SU-DHL-6 (cell line): ENCODE data around the gene KLHL29.
A peak's percentile ranks its signal among the peaks of the same experiment; 100 is the strongest.

ENCODE experiments used
- H2AFZ ChIP-seq: fragments of 200-600 bp; sonication (generic); 2 replicates; pipeline ENCODE4 v1.6.1; 2014; ENCODE audit warnings: low read depth, mild to moderate bottlenecking, moderate library complexity, mixed read lengths, antibody characterized with exemption, low read length; ENCODE audit not compliant: severe bottlenecking
- H3F3A ChIP-seq: fragments of 200-600 bp; shearing (Covaris generic); 2 replicates; pipeline ENCODE4 v1.6.0; 2016; ENCODE audit warnings: antibody characterized with exemption, mild to moderate bottlenecking; ENCODE audit not compliant: insufficient read depth
- H3K27ac ChIP-seq: fragments of 200-600 bp; sonication (generic); 2 replicates; pipeline ENCODE4 v1.5.1; 2016; ENCODE audit warnings: low read depth, mild to moderate bottlenecking, low read length, moderate library complexity, mixed read lengths
- H3K27me3 ChIP-seq: fragments of 200-600 bp; sonication (generic), shearing (Covaris generic); 2 replicates; pipeline ENCODE4 v1.6.0; 2014; ENCODE audit warnings: mild to moderate bottlenecking, low read length
- H3K36me3 ChIP-seq: fragments of 200-600 bp; sonication (generic); 2 replicates; pipeline ENCODE4 v1.6.1; 2014; ENCODE audit warnings: mild to moderate bottlenecking, low read length, mixed read lengths
- H3K4me2 ChIP-seq: fragments of 300-600, 200-600 bp; shearing (Covaris generic), sonication (generic); 2 replicates; pipeline ENCODE4 v1.6.0; 2014; ENCODE audit warnings: low read length, low read depth, mild to moderate bottlenecking; ENCODE audit not compliant: poor library complexity, severe bottlenecking
- H3K4me3 ChIP-seq: fragments of 200-600 bp; sonication (generic); 2 replicates; pipeline ENCODE4 v1.5.1; 2014; ENCODE audit warnings: antibody characterized with exemption, low read length, mild to moderate bottlenecking, mixed read lengths; ENCODE audit not compliant: insufficient read depth, poor library complexity, severe bottlenecking
- H3K79me2 ChIP-seq: fragments of 200-600 bp; sonication (generic); 2 replicates; pipeline ENCODE4 v1.6.1; 2014; ENCODE audit warnings: mild to moderate bottlenecking, low read length, moderate library complexity; ENCODE audit not compliant: insufficient read depth
- H3K9ac ChIP-seq: fragments of 200-600 bp; sonication (generic); 2 replicates; pipeline ENCODE4 v1.7.0; 2014; ENCODE audit warnings: mild to moderate bottlenecking, low read length
- H3K9me2 ChIP-seq: fragments of 200-600 bp; sonication (generic); replicated peaks from 2 replicates; pipeline ENCODE4 v1.6.1; 2014; ENCODE audit warnings: low read length; ENCODE audit not compliant: insufficient read depth
- H3K9me3 ChIP-seq: fragments of 200-600 bp; sonication (generic); 2 replicates; pipeline ENCODE4 v1.6.1; 2014; ENCODE audit warnings: low read length, mixed read lengths; ENCODE audit not compliant: insufficient read depth
- H4K20me1 ChIP-seq: fragments of 200-600 bp; sonication (generic); 2 replicates; pipeline ENCODE4 v1.6.1; 2014; ENCODE audit warnings: low read depth, mild to moderate bottlenecking, antibody characterized with exemption, low read length, moderate library complexity, mixed read lengths
- CTCF ChIP-seq: fragments of 200-600 bp; sonication (generic); IDR thresholded peaks from one replicate; pipeline ENCODE4 v1.5.1; 2017; ENCODE audit warnings: antibody characterized with exemption, mild to moderate bottlenecking, low read length, moderate library complexity; ENCODE audit not compliant: insufficient read depth, poor library complexity, severe bottlenecking
- EZH2phosphoT487 ChIP-seq: fragments of 200-600 bp; sonication (generic), shearing (Covaris generic); conservative IDR thresholded peaks from 2 replicates; pipeline ENCODE4 v1.6.1; 2018; ENCODE audit warnings: mild to moderate bottlenecking, antibody characterized with exemption, low read length, moderate library complexity, mixed read lengths

Gene KLHL29

GRCh38 chr2:23622966-23623675, 238.1 kb downstream of the KLHL29 start:
- no peak overlapping the region for H3K4me2 ChIP-seq
- no peak overlapping the region for H3K27ac ChIP-seq
- no peaks in the 10 kb centered on the region for H3K36me3 ChIP-seq
- no peaks in the 10 kb centered on the region for H4K20me1 ChIP-seq
- H3K79me2 ChIP-seq = no peaks in the 10 kb centered on the region
- no peaks in the 10 kb centered on the region for H3K27me3 ChIP-seq
- H3F3A ChIP-seq = no peaks in the 10 kb centered on the region
- no peaks in the 10 kb centered on the region for H3K9me3 ChIP-seq
- no peaks in the 10 kb centered on the region for H3K9me2 ChIP-seq
- no peak overlapping the region for H2AFZ ChIP-seq
- H3K9ac ChIP-seq = no peak overlapping the region
- no peak overlapping the region for H3K4me3 ChIP-seq
- TF ChIP-seq EZH2phosphoT487 (no peak), CTCF (no peak)

GRCh38 chr2:23624378-23624777, 239.4 kb downstream of the KLHL29 start:
- no peaks in the 10 kb centered on the region for H3K9me3 ChIP-seq
- H3K36me3 ChIP-seq = no peaks in the 10 kb centered on the region
- TF ChIP-seq EZH2phosphoT487 (no peak), CTCF (peak; percentile 79)
- no peaks in the 10 kb centered on the region for H3K9me2 ChIP-seq
- H3K27me3 ChIP-seq = no peaks in the 10 kb centered on the region
- peak overlapping the region; percentile 11 for H3K4me2 ChIP-seq
- peak overlapping the region; percentile 74 for H2AFZ ChIP-seq
- H3K4me3 ChIP-seq = no peak overlapping the region
- H3K9ac ChIP-seq = no peak overlapping the region
- no peaks in the 10 kb centered on the region for H3F3A ChIP-seq
- H3K27ac ChIP-seq = no peak overlapping the region
- no peaks in the 10 kb centered on the region for H3K79me2 ChIP-seq
- H4K20me1 ChIP-seq = no peaks in the 10 kb centered on the region

GRCh38 chr2:23624915-23625314, 239.9 kb downstream of the KLHL29 start:
- H3K9me3 ChIP-seq = no peaks in the 10 kb centered on the region
- no peaks in the 10 kb centered on the region for H3K36me3 ChIP-seq
- peak overlapping the region; percentile 74 for H2AFZ ChIP-seq
- no peak for TF ChIP-seq CTCF
- no peak for TF ChIP-seq EZH2phosphoT487
- no peak overlapping the region for H3K27ac ChIP-seq
- H3K4me2 ChIP-seq = no peak overlapping the region
- no peak overlapping the region for H3K9ac ChIP-seq
- no peaks in the 10 kb centered on the region for H3K27me3 ChIP-seq
- no peaks in the 10 kb centered on the region for H3K79me2 ChIP-seq
- H4K20me1 ChIP-seq = no peaks in the 10 kb centered on the region
- H3K4me3 ChIP-seq = no peak overlapping the region
- H3F3A ChIP-seq = no peaks in the 10 kb centered on the region
- no peaks in the 10 kb centered on the region for H3K9me2 ChIP-seq
